Stimulated activated CD4-positive, alpha-beta T cell treated with anti-CD3 and anti-CD28 coated beads, Interleukin-2, amount 100 ng/mL, for 24 hours (primary cell): ENCODE measurements around the gene CARD18.

Experiments
- DNase-seq, 2 donors: peaks; one replicate each; pipeline ENCODE4 v3.0.0-alpha.2; 2020

Gene CARD18

GRCh38 chr11:105139669-105140068 lies at the start of gene CARD18:
TSS of gene CARD18 (minus strand) at chr11:105139769. CDS start at chr11:105139726, 43 bp downstream.
- no peak for DNase-seq

GRCh38 chr11:105183987-105184386 lies 44.4 kb upstream of the CARD18 start:
- no peak for DNase-seq

GRCh38 chr11:105183426-105183825 lies 43.9 kb upstream of the CARD18 start:
- no peak for DNase-seq

- no peak for DNase-seq
Observed at GRCh38 chr11:105181521-105181920, 42.0 kb upstream of the CARD18 start.

- no peak for DNase-seq
Observed at GRCh38 chr11:105181100-105181499, 41.5 kb upstream of the CARD18 start.

- DNase-seq, result no peak
Observed at GRCh38 chr11:105179542-105180278, 40.1 kb upstream of the CARD18 start.

- no peak for DNase-seq
Observed at GRCh38 chr11:105177658-105178057, 38.1 kb upstream of the CARD18 start.

GRCh38 chr11:105168457-105168856 lies 28.9 kb upstream of the CARD18 start:
- DNase-seq, result no peak

GRCh38 chr11:105167244-105167643 lies 27.7 kb upstream of the CARD18 start:
- no peak for DNase-seq

GRCh38 chr11:105164208-105164607 lies 24.6 kb upstream of the CARD18 start:
- no peak for DNase-seq

- DNase-seq, result no peak
Observed at GRCh38 chr11:105162506-105162905, 22.9 kb upstream of the CARD18 start.

GRCh38 chr11:105158436-105158835 lies 18.9 kb upstream of the CARD18 start:
- no peak for DNase-seq

- no peak for DNase-seq
Observed at GRCh38 chr11:105156720-105157119, 17.2 kb upstream of the CARD18 start.

- DNase-seq, result no peak
Observed at GRCh38 chr11:105156231-105156630, 16.7 kb upstream of the CARD18 start.

- DNase-seq, result no peak
Observed at GRCh38 chr11:105155679-105156078, 16.1 kb upstream of the CARD18 start.

- DNase-seq, result no peak
Observed at GRCh38 chr11:105153392-105153791, 13.8 kb upstream of the CARD18 start.

GRCh38 chr11:105152560-105152959 lies 13.0 kb upstream of the CARD18 start:
- DNase-seq, result no peak

GRCh38 chr11:105152021-105152512 lies 12.5 kb upstream of the CARD18 start:
- no peak for DNase-seq

GRCh38 chr11:105149477-105149876 lies 9.9 kb upstream of the CARD18 start:
- DNase-seq, result no peak

- DNase-seq, result no peak
Observed at GRCh38 chr11:105148241-105148640, 8.7 kb upstream of the CARD18 start.

GRCh38 chr11:105144887-105145286 lies 5.3 kb upstream of the CARD18 start:
- no peak for DNase-seq

GRCh38 chr11:105142167-105142566 lies 2.6 kb upstream of the CARD18 start:
- no peak for DNase-seq

- DNase-seq, result no peak
Observed at GRCh38 chr11:105137286-105137685, 2.3 kb downstream of the CARD18 start.

GRCh38 chr11:105135883-105136282 lies 3.7 kb downstream of the CARD18 start:
- DNase-seq, result no peak
